ENCODE data around the gene RALGPS1.

The RALGPS1 gene

DNA sequence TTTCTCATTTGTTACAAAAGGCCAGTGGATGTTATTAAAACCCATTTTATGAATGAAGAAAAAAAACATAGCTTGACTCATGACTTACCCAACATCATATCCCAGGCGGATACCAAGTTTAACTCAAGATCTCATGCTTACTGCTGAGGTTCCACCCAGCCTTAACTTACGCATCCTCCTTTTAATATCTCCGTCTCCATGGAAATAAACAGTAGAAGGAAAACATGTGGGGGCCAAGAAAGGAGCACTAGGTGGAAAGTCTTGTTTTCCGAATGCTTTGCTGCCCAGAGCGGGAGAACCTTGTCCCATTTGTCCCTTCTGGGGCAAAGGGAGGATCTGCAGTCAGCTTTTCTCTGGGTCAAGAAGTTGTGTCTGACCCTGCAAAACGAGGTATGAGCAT is 163.8 kb downstream of the RALGPS1 start:
- no peak for DNase-seq (ENCODE audit: low read depth)
- H3K4me3 ChIP-seq (ENCODE audit: low read length) = no peak overlapping the region
- TF ChIP-seq, protein P1, sequence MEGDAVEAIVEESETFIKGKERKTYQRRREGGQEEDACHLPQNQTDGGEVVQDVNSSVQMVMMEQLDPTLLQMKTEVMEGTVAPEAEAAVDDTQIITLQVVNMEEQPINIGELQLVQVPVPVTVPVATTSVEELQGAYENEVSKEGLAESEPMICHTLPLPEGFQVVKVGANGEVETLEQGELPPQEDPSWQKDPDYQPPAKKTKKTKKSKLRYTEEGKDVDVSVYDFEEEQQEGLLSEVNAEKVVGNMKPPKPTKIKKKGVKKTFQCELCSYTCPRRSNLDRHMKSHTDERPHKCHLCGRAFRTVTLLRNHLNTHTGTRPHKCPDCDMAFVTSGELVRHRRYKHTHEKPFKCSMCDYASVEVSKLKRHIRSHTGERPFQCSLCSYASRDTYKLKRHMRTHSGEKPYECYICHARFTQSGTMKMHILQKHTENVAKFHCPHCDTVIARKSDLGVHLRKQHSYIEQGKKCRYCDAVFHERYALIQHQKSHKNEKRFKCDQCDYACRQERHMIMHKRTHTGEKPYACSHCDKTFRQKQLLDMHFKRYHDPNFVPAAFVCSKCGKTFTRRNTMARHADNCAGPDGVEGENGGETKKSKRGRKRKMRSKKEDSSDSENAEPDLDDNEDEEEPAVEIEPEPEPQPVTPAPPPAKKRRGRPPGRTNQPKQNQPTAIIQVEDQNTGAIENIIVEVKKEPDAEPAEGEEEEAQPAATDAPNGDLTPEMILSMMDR (conservative IDR thresholded peaks at IDR 0.05; ENCODE audit: low read length) = no peak

DNA sequence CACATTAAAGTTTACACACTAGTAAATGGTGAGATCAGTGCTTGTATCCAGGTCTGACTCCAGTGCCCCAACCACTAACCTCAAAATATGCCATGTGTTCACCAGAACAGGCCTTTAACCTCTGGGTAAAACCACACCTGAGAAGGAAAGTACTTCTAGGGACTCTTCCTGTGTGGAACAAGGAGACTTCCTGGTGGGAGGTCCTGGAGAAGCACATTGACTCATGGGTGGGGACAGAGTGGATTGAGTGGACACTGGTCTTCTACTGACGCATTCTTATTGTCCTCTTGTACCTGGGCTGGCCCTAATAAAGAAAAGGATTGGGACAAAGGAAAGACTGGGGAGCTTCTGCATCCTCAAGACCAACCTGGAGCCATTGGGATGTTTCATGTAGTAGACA is 164.4 kb downstream of the RALGPS1 start:
- DNase-seq (ENCODE audit: low read depth) = no peak
- TF ChIP-seq, protein P1 (conservative IDR thresholded peaks at IDR 0.05; ENCODE audit: low read length) = no peak

DNA sequence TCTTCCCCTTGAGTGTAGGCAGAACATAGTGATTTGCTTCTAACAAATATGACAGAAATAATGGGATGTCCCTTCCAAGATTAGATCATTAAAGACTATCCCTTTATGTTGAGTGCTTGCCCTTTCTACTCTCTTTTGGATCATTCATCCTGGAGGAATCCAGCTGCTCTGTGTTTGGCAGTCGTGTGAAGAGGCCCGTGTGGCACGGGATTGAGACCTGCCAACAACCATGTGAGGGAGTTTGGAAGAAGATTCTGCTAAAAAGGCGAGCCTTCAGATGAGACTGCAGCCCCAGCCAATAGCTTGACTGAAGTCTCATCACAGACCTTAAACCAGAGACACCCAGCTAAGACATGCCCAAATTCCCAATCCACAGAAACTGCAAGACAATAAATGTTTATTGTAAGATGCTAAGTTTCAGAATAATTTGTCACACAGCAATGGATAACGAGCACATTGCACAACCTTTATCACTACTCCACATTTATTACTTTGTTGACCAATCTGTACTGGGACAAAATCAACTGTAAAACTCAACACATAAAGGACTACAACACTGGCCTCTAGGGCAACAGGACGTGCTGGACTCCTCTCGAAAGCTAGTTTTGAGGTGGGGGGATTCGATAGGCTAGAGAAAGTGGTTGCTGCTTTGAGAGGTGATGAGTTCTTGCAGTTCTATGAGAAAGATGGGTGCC is 165.0 kb downstream of the RALGPS1 start:
- TF ChIP-seq, protein P1 (conservative IDR thresholded peaks at IDR 0.05; ENCODE audit: low read length) = no peak
- no peak overlapping the region for H3K4me3 ChIP-seq (ENCODE audit: low read length)
- no peak for DNase-seq (ENCODE audit: low read depth)

More for the DNA sequence above, 164.4 kb downstream of the RALGPS1 start:
- no peak overlapping the region for H3K4me3 ChIP-seq (ENCODE audit: low read length)

DNA sequence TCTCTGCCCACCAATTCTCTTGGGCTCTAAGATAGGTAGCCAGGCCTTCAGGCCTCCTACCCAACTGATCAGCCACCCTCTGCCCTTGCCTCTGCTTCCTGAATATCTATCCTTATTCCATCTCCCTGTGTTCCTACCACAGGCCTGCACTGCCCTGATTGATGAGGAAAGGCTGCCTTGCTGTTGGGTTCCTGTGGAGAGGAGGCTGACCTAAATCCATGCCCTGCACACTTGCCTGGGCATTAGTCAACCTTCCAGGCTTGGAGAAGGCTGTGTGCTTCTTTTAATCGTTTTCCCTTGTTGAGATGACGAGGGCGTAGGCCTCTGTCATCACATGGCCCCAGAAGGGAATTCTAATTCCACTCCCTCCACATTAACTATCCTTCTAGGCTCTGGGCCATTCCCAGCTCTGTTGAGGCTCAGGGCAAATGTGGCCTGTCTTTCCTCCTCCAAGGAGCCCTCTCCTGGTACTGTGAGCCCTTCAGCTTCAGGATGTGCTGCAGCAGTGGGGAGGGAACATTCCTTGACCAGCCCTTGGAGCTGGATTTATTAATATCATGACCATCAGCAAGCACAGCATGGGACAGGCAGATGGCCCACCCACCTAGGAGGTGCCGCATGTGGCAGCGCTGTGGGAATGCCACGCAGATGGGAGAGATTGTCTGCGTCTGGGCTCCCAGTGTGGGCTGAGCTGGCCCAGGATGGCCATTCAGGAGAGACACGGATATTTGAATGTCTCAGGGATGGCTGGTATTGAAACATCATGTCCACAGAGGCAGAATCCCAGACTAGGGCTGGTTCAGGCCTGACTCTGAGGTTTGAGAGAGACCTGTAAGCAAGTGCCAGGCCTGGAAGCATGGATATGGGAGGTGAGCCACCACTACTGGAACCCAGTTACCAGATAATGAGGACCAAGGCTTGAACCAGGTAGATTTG is 166.9 kb downstream of the RALGPS1 start:
- TF ChIP-seq, protein P1 (conservative IDR thresholded peaks at IDR 0.05; ENCODE audit: low read length) = no peak
- no peak for DNase-seq (ENCODE audit: low read depth)
- no peak overlapping the region for H3K4me3 ChIP-seq (ENCODE audit: low read length)

DNA sequence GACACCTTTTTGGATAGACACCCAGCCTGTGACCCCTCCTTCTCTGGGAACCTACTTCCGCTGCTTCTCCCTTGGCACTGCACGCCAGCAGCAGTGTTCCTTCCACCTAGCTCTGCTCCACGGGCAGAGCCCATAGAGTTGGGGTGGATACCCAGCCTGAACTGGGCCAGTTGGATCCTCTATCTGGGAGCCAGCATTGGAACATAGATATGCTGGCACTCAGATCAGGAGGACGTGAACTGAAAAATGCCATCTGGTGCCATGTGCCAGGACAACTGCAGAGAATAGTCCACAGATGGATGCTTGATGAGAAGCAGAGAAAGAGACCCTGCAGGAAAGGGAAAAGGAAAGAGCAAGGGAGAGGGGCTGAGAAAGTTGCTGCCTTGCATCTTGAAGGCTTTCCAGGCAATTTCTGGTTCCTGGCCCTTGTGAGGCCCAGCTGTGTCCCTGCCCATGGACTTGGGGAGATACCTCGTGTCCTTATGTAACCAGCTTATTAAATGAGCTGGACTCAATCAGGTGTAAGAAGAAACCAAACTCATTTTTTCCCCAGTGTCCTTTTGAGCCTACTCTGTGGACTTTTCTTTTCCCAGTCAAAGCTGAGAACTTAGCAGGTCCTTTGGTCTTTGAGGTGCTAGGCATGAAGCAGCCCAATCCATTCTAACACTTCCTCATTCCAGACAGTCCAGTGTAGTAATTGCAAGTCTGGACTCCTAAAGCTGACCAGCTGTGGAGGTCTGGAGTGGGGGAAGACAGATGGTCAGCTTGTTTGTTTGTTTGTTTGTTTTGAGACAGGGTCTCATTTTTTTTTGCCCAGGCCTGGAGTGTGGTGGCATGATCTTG is 168.8 kb downstream of the RALGPS1 start:
- H3K4me3 ChIP-seq (ENCODE audit: low read length) = no peak overlapping the region
- DNase-seq (ENCODE audit: low read depth) = peak; percentile 53
- TF ChIP-seq, protein P1 (conservative IDR thresholded peaks at IDR 0.05; ENCODE audit: low read length) = no peak

DNA sequence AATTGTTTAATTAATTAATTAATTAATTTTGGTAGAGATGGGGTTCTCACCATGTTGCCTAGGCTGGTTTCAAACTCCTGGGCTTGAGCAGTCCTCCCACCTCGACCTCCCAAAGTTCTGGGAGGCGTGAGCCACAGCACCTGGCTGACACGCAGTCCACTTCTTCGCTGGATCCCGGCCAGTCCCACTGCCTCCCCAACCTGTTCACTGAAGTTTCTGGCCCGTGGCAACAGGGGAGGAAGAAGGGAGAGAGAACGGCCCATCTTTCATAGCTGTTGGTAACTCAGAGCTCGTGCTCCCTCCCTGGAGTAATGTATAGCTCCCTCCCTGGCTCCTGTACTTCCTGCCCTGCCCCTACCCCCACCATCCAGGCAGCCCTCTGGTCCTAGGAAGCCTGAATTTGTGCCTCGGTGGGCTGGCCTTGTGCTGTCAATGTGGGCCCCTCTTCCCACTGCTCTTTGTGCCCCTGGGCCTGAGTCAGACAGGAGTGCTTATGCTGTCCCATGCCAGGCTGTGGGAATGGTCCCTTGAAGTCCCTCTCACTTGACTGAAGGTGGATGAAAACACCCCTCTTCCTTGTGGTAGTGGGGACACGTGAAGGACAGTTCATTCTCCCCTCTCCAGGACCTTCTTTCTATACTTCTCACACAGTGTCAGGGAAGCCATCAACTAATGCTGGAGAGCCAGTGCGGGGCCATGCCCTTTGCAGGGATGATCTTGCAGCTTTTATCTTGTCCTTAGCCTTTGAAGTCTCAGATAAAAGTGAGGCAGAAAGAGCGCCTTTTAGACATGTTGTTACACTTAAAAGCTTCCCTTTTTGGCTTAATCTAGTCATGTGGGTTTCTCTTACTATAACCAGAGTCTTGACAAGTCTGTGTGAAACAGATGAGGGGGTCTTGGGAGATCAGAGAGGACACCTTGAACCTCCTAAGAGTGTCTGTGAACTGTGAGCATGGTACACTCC is 169.8 kb downstream of the RALGPS1 start:
- H3K4me3 ChIP-seq (ENCODE audit: low read length) = no peak overlapping the region
- TF ChIP-seq, protein P1 (conservative IDR thresholded peaks at IDR 0.05; ENCODE audit: low read length) = no peak
- DNase-seq (ENCODE audit: low read depth) = no peak
